ENCODE data around the gene PRDM8. TPM values are rescaled to one million over a fixed set of nuclear protein-coding genes. Genes with fewer than 3 reads are reported as not detected.
A peak's percentile ranks its signal among the peaks of the same experiment; 100 is the strongest.

The PRDM8 gene
- total and polyA plus RNA-seq, 5 experiments from 2014 or later, result 0.55 to 11.5 (median 1.8) TPM

DNA sequence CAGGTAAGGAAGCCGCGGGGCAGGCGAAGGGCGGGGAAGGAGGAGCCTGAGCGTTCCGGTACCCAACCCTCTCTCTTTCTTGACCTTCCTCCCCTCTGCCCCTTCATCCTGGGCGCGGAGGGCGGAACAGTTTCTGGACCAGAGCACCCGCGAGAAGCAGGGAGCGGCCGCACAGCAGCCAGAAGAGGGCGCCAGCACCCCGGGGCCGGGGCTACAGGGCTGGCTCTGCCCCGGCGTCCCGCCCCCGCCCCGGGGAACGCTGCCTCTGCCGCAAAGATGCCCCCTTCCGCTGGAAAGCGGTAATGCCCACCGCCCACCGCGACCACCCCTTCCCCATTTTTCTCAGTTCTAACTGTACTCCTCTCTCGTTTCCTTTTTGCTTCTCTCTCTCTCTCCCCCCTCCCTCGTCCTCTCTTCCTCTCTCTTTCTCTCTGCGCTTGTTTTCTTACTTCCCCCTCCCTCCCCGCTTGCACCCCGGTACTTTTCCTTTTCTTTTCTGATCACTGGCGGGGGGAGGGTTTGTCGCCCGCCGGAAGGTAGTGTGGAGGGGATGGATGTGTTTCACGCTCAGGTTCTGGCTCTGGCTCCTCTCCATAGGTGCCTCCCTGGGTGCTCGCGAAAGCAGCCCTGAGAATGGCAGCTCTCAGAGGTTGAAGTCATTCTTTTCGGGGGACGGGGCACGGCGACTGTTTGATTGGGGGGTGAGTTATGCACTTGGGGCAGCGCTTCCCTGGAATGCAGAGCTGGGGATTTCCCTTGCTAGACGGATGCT is 13.1 kb upstream of the PRDM8 start:
- Mint-ChIP-seq H3K9me3 (peaks cover 0 to 9% (median 4%) of the 10 kb centered on the region in 9 donors), H3K4me3 (peak overlapping the region; percentile 94 to 100 (median 98)), H3K27me3 (peaks cover 0 to 10% (median 3%) of the 10 kb centered on the region in 5 donors), H3K27ac (peak overlapping the region; percentile 81 to 98 (median 96)), H3K36me3 (peaks cover 0 to 4% (median 2%) of the 10 kb centered on the region in 3 donors), H3K4me1 (peaks cover 31 to 60% (median 54%) of the 10 kb centered on the region in 4 donors)
- ATAC-seq, result peak; percentile 83 to 86
- POLR2A ChIA-PET, result interaction anchor here (1.5 to 5.0 kb wide), 8 partner anchors 12 to 255 kb away, joined by 3 to 58 read pairs (median 16); partner anchors contain the start of gene ANTXR2
- peak; percentile 78 to 96 (median 90) for DNase-seq

DNA sequence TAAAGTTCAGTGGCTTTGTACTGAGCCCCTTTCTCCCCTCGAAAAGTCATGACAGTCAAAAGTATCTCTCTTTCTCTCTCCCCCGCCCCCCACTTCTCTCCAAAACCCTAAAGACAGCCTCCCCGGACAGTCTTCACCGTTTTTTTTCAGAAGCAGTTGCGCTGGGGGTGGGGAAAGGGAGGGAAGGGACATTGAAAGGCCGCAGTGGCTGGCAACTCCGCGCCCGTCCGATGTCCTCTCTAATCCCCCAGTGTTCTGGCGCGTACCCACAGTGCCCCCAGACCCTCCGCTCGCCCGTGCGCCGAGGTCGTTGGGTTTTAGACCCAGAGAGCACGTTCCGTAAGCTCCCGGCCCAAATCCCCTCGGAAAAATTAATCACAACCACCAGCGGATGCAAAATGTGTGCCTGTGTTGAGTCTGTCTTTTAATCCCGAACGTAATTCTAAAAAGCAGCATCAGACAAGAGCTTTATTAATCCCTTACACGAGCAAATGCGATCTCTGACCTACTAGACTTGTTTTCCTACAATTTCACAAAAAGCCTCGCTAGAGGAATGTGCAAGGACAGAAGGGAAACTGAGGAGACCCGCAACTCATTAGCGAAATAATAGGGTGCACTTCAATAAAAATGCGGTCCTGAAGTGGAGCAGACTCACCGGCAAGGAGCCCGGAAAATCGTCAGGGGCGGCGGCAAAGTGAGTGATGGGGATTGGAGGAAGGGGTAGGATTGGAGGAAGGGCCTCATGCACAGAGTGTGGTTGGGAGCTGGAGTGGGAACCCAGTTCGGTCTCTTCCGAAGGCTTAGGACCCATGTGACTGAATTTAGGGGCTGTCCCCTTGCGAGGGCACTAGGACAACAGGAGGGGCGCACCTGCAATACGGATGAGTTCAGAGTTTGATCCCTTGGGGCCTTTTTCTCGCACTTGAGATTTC is 12.2 kb upstream of the PRDM8 start:
- peaks cover 31 to 59% (median 54%) of the 10 kb centered on the region in 4 donors for H3K4me1 Mint-ChIP-seq
- H3K4me3 Mint-ChIP-seq, result peak overlapping the region; percentile 94 to 100 (median 98)
- H3K27me3 Mint-ChIP-seq, result peaks cover 0 to 10% (median 3%) of the 10 kb centered on the region in 5 donors
- DNase-seq (peak in 3 of 10 donors; percentile 15 to 25 (median 22)), ATAC-seq (peak in 1 of 2 donors; percentile 0)
- POLR2A ChIA-PET, result interaction anchor here (1.5 to 5.0 kb wide), 6 partner anchors 13 to 112 kb away, joined by 5 to 58 read pairs (median 26); partner anchors contain the start of gene ANTXR2
- H3K36me3 Mint-ChIP-seq, result peaks cover 0 to 2% (median 0%) of the 10 kb centered on the region in 3 donors
- peak overlapping the region; percentile 81 to 98 (median 96) for H3K27ac Mint-ChIP-seq
- peaks cover 0 to 4% (median 0%) of the 10 kb centered on the region in 9 donors for H3K9me3 Mint-ChIP-seq

DNA sequence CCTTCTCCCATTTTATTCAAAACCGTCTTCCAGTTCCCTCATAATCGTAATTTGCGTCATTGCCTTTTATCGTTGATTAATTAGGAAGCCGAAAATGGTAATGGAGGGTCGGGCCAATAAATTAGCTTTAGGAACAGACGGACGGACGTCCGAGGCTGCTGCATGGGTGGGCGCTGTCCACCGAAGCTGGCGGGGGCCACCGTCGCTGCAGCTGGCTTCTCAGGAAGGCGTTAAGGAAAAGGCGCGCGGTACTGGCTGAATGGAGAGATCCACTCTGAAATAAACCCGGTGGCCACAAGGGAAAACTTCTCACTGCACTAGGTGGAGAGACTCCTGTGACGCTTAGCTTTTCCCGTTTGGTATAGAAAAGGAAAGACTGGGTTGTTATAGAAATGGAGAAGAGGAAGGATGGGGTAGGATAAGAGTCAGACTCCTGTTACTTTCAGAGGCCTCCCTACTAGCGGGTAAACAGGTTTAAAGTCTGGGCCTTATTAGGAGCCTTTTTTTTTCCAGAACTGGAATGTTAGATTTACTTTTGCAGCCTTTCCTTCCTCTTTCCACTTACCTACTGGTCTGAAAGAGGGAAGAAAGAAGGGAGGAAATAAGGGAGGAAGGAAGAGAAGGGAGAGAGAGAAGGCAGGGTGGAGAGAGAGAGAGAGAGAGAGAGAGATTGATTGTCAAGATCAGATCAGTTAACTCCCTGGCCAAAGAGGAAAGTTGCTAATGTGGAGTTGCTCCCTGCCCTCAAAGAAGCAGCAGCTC is 11.3 kb upstream of the PRDM8 start:
- Mint-ChIP-seq H3K4me3 (peak overlapping the region; percentile 94 to 100 (median 98)), H3K36me3 (peaks cover 0 to 2% (median 0%) of the 10 kb centered on the region in 3 donors), H3K27me3 (peaks cover 0 to 10% (median 5%) of the 10 kb centered on the region in 5 donors), H3K27ac (peak overlapping the region in 8 of 10 donors; percentile 29 to 98 (median 96)), H3K4me1 (peaks cover 28 to 52% (median 48%) of the 10 kb centered on the region in 4 donors), H3K9me3 (no peaks in the 10 kb centered on the region)
- DNase-seq (no peak), ATAC-seq (no peak)
- POLR2A ChIA-PET, result interaction anchor here (0.9 to 5.0 kb wide), 6 partner anchors 14 to 113 kb away, joined by 3 to 58 read pairs (median 26); partner anchors contain the start of gene ANTXR2

DNA sequence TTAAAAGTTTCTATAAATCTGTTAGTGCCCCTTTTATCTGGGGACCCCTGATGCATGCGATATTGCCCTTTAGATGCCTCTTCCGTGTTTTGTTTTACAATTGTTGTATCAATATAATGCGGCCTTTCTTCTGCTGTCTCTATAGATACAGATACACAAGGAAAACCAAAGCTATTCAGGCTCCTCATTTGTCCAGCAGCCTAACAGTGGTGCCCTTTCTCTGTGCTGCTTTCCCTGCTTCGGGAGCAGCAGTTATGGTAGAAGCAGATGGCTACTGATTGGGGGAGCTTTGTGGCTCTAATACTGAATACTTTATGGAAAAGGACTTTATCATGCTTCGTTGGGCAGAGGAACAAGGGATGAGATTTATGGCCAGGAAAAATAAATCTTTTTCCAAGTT is 10.6 kb upstream of the PRDM8 start:
- DNase-seq, result no peak
- Mint-ChIP-seq H3K4me1 (peaks cover 25 to 46% (median 44%) of the 10 kb centered on the region in 4 donors), H3K27ac (peak overlapping the region in 2 of 10 donors; percentile 20 to 98), H3K36me3 (peaks cover 0 to 3% (median 2%) of the 10 kb centered on the region in 3 donors), H3K9me3 (no peaks in the 10 kb centered on the region), H3K27me3 (peaks cover 2 to 16% (median 5%) of the 10 kb centered on the region in 5 donors), H3K4me3 (peak overlapping the region in 7 of 10 donors; percentile 9 to 99 (median 26))
- no peak for ATAC-seq
- POLR2A ChIA-PET, result interaction anchor here (0.9 kb wide), 1 partner anchor 15 kb away, joined by 3 read pairs; no protein-coding TSS in a partner anchor

DNA sequence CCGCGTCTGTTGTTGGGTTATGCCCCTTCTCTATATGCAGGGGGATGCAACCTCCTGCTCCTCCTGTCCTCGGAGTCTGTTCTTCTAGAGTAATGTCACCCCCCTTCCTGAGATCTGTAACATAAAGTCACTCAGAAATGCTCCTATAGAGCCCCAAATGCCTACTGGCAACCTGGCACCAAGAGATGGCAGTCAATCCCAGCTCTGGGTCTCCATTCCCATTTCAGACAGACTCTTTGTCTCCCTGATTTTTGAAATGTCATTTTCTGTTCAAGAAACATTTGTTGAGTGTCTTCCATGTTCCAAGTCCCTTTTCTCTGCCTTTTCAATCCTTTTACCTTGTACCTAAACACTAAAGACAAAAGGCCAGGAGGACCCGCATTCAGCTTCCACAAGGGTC is 9.6 kb upstream of the PRDM8 start:
- H3K9me3 Mint-ChIP-seq, result no peaks in the 10 kb centered on the region
- H3K27me3 Mint-ChIP-seq, result peaks cover 5 to 26% (median 11%) of the 10 kb centered on the region in 5 donors
- H3K27ac Mint-ChIP-seq, result peak overlapping the region in 1 of 10 donors; percentile 10
- ATAC-seq (no peak), DNase-seq (no peak)
- POLR2A ChIA-PET, result interaction anchor here (1.0 to 2.1 kb wide), 2 partner anchors 11 to 15 kb away, joined by 8 to 10 read pairs; no protein-coding TSS in a partner anchor
- peaks cover 0 to 5% (median 2%) of the 10 kb centered on the region in 3 donors for H3K36me3 Mint-ChIP-seq
- H3K4me1 Mint-ChIP-seq, result peaks cover 18 to 37% (median 34%) of the 10 kb centered on the region in 4 donors
- peak overlapping the region in 2 of 10 donors; percentile 42 to 51 for H3K4me3 Mint-ChIP-seq

DNA sequence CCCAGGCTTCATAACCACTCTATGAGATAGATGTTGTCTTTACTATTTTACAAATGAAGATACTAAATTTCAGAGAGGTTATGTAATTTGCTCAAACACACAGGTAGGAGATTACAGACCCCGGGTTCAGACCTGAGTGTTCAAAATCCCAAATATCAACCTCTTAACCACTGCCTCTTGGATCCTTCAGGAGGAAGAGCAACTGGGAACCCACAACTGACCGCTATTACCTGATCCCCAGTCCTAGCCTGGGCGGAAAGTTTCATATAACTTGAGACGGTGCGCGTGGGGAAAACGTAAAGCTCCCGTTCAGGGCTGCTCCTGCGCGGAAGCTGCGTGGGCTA is 8.9 kb upstream of the PRDM8 start:
- no peak overlapping the region for H3K27ac Mint-ChIP-seq
- H3K4me3 Mint-ChIP-seq, result no peak overlapping the region
- ATAC-seq (no peak), DNase-seq (no peak)
- POLR2A ChIA-PET, result interaction anchor here (1.0 to 2.1 kb wide), 2 partner anchors 10 to 14 kb away, joined by 8 to 10 read pairs; no protein-coding TSS in a partner anchor
- peaks cover 14 to 29% (median 26%) of the 10 kb centered on the region in 4 donors for H3K4me1 Mint-ChIP-seq
- no peaks in the 10 kb centered on the region for H3K9me3 Mint-ChIP-seq
- H3K27me3 Mint-ChIP-seq, result peaks cover 9 to 34% (median 19%) of the 10 kb centered on the region in 5 donors
- peaks cover 0 to 9% (median 2%) of the 10 kb centered on the region in 3 donors for H3K36me3 Mint-ChIP-seq

DNA sequence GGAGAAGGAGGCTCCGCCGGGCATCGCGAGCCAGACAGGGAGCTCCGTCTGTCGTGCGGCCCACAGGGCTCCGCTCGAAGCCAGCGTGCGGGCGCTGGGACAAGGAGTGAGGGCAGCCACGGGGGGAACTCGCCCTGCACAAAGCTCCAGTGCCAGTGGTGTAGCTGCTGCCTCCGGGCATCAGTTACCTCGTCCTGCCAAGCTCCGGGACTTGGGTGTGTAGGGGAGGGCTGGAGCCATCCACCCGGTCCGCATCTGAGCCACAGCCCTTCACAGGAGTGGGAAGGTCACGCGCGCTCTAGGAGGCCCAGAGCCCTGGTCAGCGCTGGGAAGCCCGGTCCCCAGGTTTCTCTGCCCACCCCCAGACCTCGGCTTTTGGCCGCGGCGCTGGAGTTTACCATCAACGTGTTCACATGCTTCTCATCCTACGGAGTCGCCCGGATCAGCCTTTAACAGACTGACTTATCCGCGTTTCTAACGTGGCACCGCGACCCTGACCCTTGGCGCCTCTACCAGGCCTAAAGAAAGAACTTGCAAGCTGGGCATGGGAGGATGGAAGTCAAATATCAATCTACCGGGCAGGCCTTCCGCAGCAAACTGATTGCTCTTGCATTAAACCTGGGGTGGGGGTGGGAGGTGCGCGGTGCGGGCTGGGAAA is 8.4 kb upstream of the PRDM8 start:
- Mint-ChIP-seq H3K27me3 (peaks cover 11 to 39% (median 24%) of the 10 kb centered on the region in 5 donors), H3K36me3 (peaks cover 0 to 9% (median 2%) of the 10 kb centered on the region in 3 donors), H3K27ac (no peak overlapping the region), H3K4me3 (no peak overlapping the region), H3K9me3 (no peaks in the 10 kb centered on the region), H3K4me1 (peaks cover 14 to 29% (median 26%) of the 10 kb centered on the region in 4 donors)
- no peak for DNase-seq
- POLR2A ChIA-PET, result interaction anchor here (1.0 to 2.1 kb wide), 2 partner anchors 9 to 13 kb away, joined by 8 to 10 read pairs; no protein-coding TSS in a partner anchor
- no peak for ATAC-seq

DNA sequence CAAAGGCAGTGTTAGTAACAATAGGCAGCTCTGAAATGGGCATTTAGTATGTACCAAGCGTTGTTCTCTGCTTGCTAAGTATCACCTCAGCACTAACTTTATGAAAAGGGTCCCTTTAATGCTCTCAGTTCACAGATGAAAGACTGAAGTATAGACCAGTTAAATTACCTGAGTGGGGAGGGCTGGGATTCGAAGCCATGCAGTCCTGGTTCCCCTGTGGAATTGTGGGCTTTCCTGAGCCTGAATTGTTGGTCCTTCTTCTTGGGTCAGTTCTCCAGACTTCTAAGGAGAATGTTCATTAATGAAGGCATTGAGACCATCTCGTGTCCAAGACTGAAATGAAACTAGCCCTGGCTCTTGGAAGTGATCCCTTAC is 7.7 kb upstream of the PRDM8 start:
- POLR2A ChIA-PET, result no interaction called here
- peaks cover 11 to 43% (median 26%) of the 10 kb centered on the region in 5 donors for H3K27me3 Mint-ChIP-seq
- no peak for ATAC-seq

DNA sequence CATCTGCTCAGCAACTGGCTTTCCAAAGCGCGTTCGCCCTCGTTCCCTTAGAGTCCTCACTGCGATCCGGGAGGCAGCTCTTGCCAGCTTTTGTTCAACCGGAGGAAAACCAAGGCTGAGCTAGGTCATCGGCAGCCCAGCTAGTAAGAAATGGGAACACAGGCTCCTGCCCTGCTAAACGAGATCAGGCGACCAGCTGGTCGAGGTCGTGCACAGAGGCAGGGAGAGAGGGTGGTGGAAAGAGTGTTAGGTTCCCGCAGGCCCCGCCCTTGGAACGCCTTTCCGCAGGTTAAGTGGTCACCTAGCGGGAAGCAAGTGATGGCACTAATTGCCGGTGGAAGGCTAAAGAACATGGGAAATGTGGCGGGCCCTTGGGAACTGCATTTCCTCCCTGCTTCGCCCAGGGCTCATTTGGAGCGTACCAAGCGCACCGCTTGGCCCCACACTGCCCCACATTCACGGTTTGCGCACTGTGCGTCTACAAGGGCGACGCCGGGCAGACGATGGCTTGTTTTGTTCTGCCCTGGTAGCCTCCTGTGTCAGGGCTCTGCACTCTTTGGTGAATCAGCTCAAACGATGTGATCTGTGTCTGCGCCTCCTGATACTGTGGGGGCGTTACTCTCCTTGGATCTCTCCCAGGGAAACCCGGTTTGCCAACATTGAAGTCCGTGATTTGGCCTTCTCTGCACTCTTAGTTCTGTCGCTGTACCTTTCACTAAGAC is 7.2 kb upstream of the PRDM8 start:
- POLR2A ChIA-PET, result interaction anchor here (0.5 kb wide), 1 partner anchor 15 kb away, joined by 3 read pairs; no protein-coding TSS in a partner anchor
- Mint-ChIP-seq H3K27me3 (peaks cover 11 to 48% (median 28%) of the 10 kb centered on the region in 5 donors), H3K9me3 (no peaks in the 10 kb centered on the region), H3K36me3 (peaks cover under 1 to 10% (median 2%) of the 10 kb centered on the region in 3 donors), H3K27ac (peak overlapping the region in 1 of 10 donors; percentile 29), H3K4me1 (peaks cover 11 to 21% (median 16%) of the 10 kb centered on the region in 4 donors), H3K4me3 (no peak overlapping the region)
- ATAC-seq (no peak), DNase-seq (no peak)

More for the DNA sequence above, 7.7 kb upstream of the PRDM8 start:
- Mint-ChIP-seq H3K4me3 (no peak overlapping the region), H3K9me3 (no peaks in the 10 kb centered on the region), H3K36me3 (peaks cover 0 to 9% (median 2%) of the 10 kb centered on the region in 3 donors), H3K4me1 (peaks cover 14 to 26% (median 21%) of the 10 kb centered on the region in 4 donors), H3K27ac (no peak overlapping the region)
- DNase-seq, result no peak

DNA sequence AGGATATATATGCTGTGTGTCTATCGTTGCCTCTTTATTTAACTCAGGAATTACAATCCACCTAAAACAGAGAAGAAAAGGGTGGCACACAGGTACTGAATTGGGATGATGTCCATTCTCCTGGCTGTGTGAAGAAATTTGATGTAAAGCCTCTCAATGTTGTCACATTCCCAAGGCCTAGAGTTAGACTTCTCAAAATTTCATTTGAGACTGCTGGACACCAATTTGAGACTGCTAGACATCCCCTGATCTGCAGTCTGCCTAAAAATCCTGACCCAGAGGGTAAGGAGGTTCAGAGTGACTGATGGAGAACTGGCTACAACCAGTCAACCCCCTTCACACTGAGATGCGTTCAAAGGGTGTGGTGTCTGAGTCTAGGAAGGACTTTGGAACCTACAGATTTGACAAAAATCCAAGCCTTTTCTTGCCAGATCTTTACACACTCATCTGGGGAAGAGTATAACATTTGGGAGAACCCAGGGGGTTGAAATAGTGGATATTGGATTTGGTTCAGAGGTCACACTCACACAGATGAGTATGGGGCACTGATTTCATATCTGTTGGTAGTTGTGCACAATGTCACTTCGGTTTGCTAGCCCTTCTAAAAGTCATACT is 4.9 kb upstream of the PRDM8 start:
- peaks cover 2 to 24% (median 18%) of the 10 kb centered on the region in 4 donors for H3K4me1 Mint-ChIP-seq
- peaks cover 25 to 68% (median 43%) of the 10 kb centered on the region in 5 donors for H3K27me3 Mint-ChIP-seq
- ATAC-seq (no peak), DNase-seq (no peak)
- H3K4me3 Mint-ChIP-seq, result no peak overlapping the region
- H3K27ac Mint-ChIP-seq, result peak overlapping the region in 1 of 10 donors; percentile 40
- H3K9me3 Mint-ChIP-seq, result no peaks in the 10 kb centered on the region
- H3K36me3 Mint-ChIP-seq, result peaks cover 2 to 12% (median 6%) of the 10 kb centered on the region in 3 donors
- POLR2A ChIA-PET, result no interaction called here
